IMR-90 (cell line): ENCODE measurements around the gene DCDC2B.

ENCODE experiments used
- CEBPB ChIP-seq: IDR thresholded peaks from 2 replicates; pipeline ENCODE4 v1.6.1; 2012; ENCODE audit warnings: low read depth, low read length, improper control_type of control experiment
- CHD1 ChIP-seq: IDR thresholded peaks from 2 replicates; pipeline ENCODE4 v1.6.1; 2012; ENCODE audit warnings: low read depth, low read length, improper control_type of control experiment
- CTCF ChIP-seq: conservative IDR thresholded peaks from 2 replicates; pipeline ENCODE4 v1.5.1; 2012; ENCODE audit warnings: mild to moderate bottlenecking, low read depth, low read length, improper control_type of control experiment
- FOS ChIP-seq: fragments of 150-350 bp; IDR thresholded peaks from 2 replicates; pipeline ENCODE4 v1.6.1; 2016; ENCODE audit warnings: low read depth, low read length
- MAZ ChIP-seq: IDR thresholded peaks from 2 replicates; pipeline ENCODE4 v1.6.1; 2012; ENCODE audit warnings: low read depth, mild to moderate bottlenecking, low read length, improper control_type of control experiment, moderate library complexity, borderline replicate concordance
- MXI1 ChIP-seq: IDR thresholded peaks from 2 replicates; pipeline ENCODE4 v1.6.1; 2012; ENCODE audit warnings: low read depth, mild to moderate bottlenecking, low read length, moderate library complexity, borderline replicate concordance
- POLR2A ChIP-seq: IDR thresholded peaks from 2 replicates; pipeline ENCODE4 v1.6.1; 2012; ENCODE audit warnings: mild to moderate bottlenecking, low read depth, low read length
- RAD21 ChIP-seq: IDR thresholded peaks from 2 replicates; pipeline ENCODE4 v1.6.1; 2012; ENCODE audit warnings: low read length, improper control_type of control experiment
- RCOR1 ChIP-seq: IDR thresholded peaks from 2 replicates; pipeline ENCODE4 v1.6.1; 2012; ENCODE audit warnings: mild to moderate bottlenecking, low read length, improper control_type of control experiment; ENCODE audit not compliant: insufficient replicate concordance
- RFX5 ChIP-seq: IDR thresholded peaks from 2 replicates; pipeline ENCODE4 v1.8.0; 2012; ENCODE audit warnings: low read depth, mild to moderate bottlenecking, low read length, moderate library complexity
- SMC3 ChIP-seq: fragments of 150-350 bp; IDR thresholded peaks from 2 replicates; pipeline ENCODE4 v1.6.1; 2016; ENCODE audit warnings: low read depth, mild to moderate bottlenecking, antibody characterized with exemption, low read length, moderate library complexity
- TF ChIP-seq, protein P1 (sequence below): fragments of 150-350 bp; IDR thresholded peaks from 2 replicates; pipeline ENCODE4 v1.6.1; 2016; ENCODE audit warnings: low read depth, mild to moderate bottlenecking, low read length, moderate library complexity, borderline replicate concordance
- TF ChIP-seq, protein P2 (sequence below): fragments of 150-350 bp; IDR thresholded peaks from 2 replicates; pipeline ENCODE4 v1.6.1; 2017; ENCODE audit warnings: mild to moderate bottlenecking, antibody characterized with exemption, low read length, low read depth

DNA sequence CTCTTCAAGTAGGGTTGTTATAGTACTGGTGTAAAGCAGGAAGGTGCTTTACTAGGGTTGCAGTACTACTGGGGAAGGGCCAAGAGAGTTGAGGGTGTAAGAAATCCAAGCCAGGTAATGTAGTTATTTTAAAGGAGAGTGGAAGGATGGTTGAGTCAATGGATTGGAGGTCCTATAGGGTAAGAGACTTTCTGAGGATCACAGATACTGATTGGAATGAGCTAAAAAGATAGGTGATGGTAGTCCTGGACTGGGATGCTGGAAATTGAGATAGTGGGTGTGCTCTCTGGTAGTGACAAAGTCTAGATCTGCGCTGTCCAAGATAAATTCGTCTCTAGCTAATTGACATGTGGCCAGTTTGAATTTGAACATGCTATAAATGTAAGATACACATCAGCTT is 22.4 kb upstream of the DCDC2B start:
- TF ChIP-seq, protein P1, sequence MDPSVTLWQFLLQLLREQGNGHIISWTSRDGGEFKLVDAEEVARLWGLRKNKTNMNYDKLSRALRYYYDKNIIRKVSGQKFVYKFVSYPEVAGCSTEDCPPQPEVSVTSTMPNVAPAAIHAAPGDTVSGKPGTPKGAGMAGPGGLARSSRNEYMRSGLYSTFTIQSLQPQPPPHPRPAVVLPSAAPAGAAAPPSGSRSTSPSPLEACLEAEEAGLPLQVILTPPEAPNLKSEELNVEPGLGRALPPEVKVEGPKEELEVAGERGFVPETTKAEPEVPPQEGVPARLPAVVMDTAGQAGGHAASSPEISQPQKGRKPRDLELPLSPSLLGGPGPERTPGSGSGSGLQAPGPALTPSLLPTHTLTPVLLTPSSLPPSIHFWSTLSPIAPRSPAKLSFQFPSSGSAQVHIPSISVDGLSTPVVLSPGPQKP, result no peak
- TF ChIP-seq CTCF, result no peak
- no peak for TF ChIP-seq MAZ
- TF ChIP-seq POLR2A, result no peak
- TF ChIP-seq RFX5, result no peak
- no peak for TF ChIP-seq CHD1
- no peak for TF ChIP-seq CEBPB
- no peak for TF ChIP-seq MXI1
- TF ChIP-seq FOS, result no peak
- no peak for TF ChIP-seq RCOR1
- TF ChIP-seq, protein P2, sequence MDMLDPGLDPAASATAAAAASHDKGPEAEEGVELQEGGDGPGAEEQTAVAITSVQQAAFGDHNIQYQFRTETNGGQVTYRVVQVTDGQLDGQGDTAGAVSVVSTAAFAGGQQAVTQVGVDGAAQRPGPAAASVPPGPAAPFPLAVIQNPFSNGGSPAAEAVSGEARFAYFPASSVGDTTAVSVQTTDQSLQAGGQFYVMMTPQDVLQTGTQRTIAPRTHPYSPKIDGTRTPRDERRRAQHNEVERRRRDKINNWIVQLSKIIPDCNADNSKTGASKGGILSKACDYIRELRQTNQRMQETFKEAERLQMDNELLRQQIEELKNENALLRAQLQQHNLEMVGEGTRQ, result no peak
- no peak for TF ChIP-seq RAD21
- TF ChIP-seq SMC3, result no peak
